Sigmoid colon (tissue), 4 donors: ENCODE measurements around the gene GRM8.

Experiments
- CTCF ChIP-seq, 4 experiments: fragments of 450-650 bp in 3 of 4; fragments of 200-600 bp in 1 of 4; IDR thresholded peaks; one replicate each; pipeline ENCODE4 v1.5.1; 2016 to 2019; ENCODE audit warnings: antibody characterized with exemption in 4 of 4, mild to moderate bottlenecking in 3 of 4, moderate library complexity in 2 of 4
- EP300 ChIP-seq, 4 donors: sonication (generic); formaldehyde crosslinking; IDR thresholded peaks; one replicate each; pipeline ENCODE4 v1.6.1; 2017; ENCODE audit warnings: antibody characterized with exemption in 4 of 4

GRCh38 chr7:127194571-127194970 is 58.2 kb downstream of the GRM8 start:
- no peak for TF ChIP-seq CTCF (IDR thresholded peaks at IDR 0.05)
- TF ChIP-seq EP300 (IDR thresholded peaks at IDR 0.05), result no peak
